Measurements from ENCODE around the gene TOLLIP.
"Not testable (repeated sequence)": the region's sequence is repeated elsewhere in the genome, so short reads cannot be mapped to it uniquely, and the experiment has no call there.

The TOLLIP gene

DNA sequence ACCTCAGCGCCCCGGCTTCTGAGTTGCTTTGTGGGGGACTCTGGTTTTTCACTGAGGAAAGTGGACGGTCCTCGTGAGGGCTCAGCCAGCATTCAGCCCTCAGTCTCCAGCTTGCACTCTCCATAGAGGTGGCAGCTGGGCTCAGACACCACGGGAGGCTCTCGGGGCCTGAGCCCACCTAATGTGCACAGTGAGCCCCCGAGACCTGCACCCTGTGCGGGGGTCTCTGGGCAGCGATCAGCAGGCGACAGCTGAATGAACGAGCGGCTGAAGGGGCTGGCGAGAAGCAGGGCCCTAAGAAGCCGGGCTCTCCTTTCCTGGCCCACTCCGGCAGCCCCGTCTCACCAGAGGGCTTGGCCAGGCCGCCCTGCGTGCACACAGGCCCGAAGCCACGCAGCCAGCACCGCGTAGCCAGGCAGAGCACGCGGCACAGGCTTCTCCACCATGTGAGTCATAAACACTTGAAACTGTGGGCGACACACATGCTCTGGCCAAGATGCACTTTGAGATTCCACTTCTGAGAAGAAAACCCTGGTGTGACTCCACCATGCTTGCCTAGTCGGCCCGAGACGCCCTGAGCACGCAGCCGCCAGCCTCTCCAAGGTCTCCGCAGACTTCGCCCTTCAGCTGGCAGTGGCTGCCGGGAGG lies 28.0 kb downstream of the TOLLIP start:
- DNase-seq (ENCODE audit: low read depth): no peak

DNA sequence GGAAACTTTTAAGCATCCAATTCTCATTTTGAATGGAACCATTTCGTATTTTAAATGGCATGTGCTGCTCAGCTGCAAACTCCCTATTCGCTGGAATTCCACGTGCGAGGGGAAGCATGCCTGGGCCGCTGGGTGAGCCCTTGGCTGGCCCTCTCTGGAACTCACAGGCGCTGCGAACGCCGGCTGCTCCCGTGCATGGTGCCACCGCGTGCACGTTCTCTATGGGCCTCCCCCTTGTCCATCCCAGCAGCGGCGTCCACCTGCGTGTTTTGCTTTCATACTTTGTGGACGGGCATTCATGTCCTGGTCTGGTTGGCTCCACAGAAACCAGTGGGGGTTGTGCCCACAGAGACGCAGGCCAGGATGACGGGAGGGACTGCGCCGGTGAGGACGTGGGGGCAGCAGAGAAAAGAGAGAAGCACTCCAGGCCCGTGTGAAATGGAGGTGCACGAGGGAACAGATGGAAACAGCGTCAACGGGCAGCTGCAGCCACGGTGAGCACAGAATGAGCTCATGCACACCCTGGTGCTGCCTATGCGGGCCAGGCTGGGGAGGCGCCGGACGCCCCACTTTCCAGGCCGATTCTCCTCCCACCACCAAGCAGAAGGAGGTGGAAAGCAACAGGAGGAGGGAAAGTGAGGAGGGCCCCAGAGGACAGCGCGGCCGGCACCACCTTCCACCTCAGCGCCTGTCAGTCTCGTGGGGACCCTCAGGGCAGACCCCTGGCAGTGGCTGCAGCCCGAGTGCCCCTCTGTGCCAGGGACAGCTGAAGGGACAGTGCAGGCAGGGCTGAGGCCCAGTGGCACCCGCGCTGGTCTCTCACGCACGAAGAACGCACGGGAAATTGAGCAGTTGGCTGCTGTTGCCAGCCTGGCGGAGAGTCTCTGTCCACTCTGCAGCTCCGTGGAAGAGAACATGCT lies 29.1 kb downstream of the TOLLIP start:
- no peak for DNase-seq (ENCODE audit: low read depth)

DNA sequence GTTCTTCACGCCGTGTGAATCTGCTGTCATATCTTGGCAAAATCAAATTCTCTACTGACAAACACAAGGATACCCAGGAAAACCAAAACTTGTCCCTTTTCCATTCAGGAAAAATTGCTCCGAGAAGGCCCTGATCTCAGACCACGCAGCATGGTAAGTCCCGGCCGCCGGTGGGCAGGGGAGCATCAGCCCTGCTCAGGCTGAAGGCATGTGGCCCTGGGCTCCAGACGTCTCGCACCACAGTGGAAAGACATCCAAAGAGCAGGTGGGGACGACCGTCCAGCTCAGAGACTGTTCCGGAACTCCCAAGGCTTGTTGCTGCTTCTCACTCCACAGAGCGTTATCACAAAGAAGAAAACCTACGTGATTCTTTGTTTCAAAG lies 29.8 kb downstream of the TOLLIP start:
- no peak for DNase-seq (ENCODE audit: low read depth)

DNA sequence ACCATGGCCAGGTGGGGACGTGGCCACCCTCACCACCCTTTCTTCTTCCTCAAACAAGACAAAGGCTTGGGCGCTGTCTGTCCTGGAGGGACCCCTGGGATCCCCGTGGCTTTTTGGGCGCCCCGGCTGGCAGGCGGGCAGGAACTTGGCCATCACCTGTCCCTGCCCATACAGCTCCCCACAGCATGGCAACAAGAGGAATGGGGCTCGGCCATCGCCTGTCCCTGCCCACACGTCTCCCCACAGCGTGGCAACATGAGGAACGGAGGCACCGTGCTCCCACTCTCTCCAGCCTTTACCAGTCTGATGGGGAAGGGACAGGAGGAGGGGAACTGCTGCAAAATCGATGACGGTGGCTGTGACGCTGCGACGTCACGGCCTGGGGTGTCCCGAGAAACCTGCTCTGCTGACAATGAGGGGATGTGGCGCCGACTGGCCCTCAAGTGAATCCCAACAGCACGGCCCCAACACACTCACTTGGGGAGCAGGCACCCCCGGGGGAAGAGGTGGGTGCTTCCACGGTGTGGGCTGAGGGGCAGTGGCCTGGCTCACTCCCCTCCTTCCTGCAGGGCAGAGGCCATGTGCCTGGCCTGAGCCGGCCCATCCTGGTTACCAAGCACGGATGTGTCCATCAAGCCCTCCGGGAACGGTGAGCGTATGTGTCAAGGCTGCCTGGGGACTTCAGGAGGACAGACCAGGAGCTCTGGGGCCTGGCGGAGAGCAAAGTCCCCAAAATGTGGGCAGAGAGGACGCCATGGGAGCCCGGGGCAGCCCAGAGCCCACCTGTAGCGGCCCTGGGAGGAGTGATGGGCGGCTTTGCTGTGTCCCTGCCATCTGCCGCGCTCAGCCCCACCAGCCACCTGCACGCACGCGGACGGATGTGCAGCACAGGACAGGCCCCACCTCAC lies 30.4 kb downstream of the TOLLIP start:
- DNase-seq (ENCODE audit: low read depth): no peak

DNA sequence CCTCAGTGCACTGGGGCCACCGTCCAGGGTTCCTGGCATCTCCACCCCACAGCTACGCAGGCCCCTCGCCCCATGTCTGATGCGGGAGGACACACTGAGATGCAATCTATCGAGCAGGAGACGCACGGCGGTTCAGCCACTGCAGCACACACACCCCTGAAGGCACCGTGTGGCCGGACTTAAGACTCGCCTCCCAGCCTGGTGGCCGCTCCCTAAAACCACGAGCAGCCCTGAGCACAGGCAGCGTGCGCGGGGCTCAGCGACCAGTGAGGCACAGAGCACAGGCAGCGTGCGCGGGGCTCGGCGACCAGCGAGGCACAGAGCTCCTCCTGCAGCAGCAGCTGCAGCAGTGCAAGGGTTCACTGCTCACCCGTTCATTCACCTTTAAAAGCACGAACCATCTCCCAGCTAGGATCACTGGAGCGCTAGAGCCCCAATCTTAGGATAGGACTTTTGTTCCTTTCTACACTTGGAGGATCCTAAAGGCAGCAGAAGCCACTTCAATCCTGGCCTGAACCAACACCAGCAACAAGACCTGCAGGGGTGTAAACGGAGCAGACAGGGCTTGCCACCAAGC lies 31.4 kb downstream of the TOLLIP start:
- no peak for DNase-seq (ENCODE audit: low read depth)

DNA sequence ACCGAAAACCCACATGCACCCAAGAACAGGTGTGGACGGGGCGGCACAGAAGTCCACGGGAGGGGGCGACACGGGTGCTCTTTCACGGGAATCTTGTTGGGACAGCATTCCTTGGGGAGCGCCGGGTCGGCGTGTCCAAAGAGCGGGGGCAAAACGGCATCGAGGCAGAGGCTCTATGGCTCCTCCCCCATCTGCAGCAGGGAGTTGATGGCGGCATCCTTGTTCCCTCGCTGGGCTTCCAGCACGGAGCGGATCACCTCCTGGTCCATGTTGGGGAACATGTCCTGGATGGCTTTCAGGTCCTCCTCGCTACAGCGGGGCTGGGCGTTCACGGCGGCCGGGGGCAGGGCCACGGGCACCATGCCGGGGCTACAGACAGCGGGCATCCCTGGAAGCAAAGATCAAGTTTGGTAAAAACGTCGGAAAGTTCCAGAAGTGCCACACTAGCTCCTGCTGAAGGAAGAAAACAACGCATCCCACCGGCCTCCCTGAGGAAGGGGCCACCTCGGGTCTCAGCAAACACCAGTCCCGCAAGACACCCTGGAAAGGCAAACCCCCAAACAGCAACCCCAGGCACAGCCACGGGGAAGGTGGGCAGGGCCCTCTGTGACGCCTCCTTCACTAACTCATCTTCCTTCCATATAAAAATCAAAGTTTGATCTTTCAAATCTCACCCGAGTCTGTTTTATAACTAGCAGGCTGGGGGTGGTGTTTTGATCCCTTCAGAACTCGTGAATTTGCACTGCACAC lies 32.4 kb downstream of the TOLLIP start:
- no peak for DNase-seq (ENCODE audit: low read depth)

DNA sequence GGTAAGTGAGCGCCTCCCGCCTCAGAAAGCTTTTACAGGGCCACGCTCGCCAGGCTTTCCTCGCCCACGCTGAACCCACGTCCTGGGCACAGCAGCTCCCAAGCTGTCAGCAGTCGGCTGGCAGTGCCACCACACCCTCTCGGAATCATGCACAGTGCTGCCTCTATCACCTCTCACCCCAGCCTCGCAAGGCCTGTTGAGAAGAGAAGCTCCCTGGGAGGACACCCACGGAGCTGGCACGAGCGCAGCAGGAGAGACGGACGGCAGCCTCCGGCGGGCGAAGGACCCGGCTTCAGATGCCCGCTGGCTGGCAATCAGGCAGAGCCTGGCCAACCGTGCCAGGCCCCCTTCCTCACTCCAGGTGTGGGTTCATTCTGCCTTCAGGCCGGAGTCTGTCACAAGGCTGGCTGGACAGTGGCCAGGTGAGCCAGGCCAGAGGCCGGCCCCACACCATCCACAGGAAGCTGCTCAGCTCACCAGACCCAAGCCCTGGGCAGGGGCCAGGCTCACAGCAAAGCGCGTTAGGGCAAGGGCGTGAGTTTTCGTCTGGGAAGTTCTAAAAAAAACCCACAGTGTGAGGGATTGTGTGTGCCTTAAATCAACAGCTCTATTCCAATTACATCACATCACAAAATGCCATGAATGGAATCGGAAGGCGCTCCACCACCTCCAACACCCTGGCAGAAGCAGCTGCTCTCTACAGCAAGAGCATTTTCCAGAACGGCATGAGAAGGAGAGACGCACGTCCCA lies 33.2 kb downstream of the TOLLIP start:
- DNase-seq (ENCODE audit: low read depth): no peak

DNA sequence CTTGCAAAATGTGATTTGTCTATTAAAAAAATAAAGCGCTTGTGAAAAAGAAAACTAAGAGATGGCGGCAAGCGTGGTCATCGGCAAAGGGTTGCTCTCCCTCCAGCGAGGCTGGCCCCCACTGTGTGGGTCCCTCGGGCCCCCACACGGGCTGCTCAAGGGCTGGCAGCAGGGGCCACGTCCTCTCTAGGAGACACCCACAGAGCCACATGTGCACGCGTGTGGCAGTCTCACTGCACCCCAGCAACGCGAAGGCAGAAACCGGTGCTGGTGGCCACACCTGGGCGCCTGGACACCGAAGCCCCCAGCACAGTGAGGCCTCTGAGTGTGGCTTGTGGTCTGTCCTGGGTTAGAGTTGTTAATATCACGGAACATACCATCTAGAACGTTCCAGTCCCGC lies 34.4 kb downstream of the TOLLIP start:
- DNase-seq (ENCODE audit: low read depth): no peak

DNA sequence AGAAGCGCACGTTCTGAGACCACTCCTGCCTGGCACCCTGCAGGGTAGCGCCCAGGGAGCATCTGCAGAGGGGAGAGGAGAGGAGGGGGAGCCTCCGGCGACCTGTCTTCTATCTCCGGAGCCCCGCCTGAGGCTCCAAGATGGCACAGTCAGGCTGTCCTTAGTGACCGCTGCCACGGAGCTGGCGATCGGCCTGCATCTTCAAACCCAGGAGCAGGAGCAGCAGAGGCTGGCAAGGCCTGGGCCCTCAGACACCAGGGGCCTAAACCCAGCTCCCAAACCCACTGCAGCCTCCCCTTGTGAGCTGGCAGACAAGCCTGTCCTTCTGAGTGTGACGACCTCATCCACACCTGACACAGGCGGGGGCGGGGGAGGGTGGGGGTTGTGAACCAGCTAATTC lies 34.9 kb downstream of the TOLLIP start:
- no peak for DNase-seq (ENCODE audit: low read depth)

DNA sequence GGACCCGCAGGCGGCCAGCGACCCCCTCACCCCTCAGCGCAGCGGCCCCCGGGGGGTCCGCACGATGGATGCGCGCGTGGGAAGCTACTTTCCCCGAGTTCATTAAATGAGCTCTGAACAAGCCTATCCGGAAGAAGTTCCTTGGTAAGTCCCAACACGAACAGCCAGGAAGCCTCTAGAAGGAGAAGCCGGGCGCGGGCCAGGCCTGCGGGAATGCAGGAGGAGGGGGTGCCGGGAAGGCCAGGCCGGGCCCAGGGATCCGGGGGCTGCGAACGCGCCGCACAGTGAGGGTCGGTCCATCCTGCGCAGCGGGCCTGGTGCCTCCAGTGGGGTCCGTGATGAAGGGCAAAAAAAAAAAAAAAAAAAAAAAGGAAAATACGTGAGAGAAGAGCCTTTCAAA lies 36.9 kb downstream of the TOLLIP start:
- no peak for DNase-seq (ENCODE audit: low read depth)

DNA sequence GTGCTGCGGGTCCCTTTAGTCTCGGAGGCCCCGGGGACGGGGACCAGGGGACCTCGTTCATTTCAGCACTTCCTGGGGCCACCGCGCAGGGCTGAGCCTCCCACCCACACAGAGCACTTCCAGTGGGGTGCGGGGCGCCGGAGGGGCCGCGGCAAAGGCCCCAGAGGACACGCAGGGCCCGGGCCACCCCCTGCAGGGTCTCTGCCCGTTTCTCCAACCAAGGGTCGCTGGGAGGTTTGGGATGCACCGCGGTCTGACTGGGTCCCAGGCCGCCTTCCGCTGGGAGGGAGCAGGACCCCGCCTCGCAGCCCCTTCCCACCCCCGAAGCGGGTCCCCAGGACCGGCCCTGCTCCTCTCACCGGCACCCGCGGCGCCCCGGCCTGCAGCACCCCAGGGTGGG lies 37.5 kb downstream of the TOLLIP start:
- no peak for DNase-seq (ENCODE audit: low read depth)

DNA sequence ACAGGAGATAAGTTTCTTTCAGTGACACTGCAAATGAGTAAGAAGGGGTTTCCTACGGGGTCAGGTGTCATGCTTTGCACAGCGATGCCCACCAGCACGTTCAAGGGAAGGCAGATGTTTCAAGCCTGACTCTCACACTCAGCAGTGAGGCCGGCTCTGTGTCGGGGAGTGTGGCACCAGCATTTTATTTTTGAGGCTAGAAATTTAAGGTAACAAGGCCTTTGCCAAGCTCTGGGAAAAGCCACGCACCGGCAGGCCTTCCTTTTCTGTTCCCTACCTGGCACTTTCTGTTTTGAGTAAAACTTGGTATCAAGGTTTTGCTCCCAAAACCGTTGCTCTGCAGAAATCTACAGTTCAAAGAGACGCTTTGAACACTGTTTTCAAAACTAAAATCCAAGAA lies 38.0 kb downstream of the TOLLIP start:
- DNase-seq (ENCODE audit: low read depth): no peak

DNA sequence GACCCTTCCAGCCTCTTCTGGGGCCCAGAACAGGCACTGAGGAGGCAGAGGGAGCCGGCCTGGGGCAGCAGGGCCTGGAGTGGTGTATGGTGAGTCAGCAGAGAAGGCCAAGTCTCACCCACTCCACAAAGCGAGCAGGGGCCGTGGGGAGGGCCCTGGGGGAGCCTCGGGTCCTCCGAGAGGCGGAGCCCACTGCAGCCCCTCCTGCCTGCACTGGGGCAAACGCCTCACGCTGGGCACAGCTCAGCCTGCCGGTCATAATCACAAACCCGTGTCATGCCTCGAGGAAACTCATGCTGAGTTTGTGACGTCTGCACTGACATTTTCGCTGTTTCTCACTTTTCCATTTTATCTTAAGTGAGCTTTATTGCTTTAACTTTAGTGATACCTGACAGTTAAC lies 38.4 kb downstream of the TOLLIP start:
- no peak for DNase-seq (ENCODE audit: low read depth)

DNA sequence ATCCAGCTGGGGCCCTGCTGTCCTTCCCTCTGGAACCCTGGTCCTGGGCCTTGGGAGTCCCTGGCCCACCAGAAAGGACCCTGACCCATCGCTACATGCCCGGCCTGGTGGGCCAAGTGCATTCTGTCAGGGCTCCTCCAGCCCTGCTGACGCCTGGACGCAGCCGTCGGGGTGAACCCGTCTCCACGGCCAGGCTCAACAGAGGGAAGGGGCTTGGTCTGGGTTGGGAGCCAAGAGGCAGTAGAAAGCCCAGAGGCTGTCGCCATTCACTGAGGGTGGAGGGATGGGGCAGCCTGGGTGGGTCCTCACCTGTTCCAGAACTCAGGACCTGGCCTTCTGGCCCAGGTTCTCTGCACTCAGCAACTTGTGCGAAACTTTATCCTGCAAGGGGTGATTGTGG lies 39.0 kb downstream of the TOLLIP start:
- no peak for DNase-seq (ENCODE audit: low read depth)

DNA sequence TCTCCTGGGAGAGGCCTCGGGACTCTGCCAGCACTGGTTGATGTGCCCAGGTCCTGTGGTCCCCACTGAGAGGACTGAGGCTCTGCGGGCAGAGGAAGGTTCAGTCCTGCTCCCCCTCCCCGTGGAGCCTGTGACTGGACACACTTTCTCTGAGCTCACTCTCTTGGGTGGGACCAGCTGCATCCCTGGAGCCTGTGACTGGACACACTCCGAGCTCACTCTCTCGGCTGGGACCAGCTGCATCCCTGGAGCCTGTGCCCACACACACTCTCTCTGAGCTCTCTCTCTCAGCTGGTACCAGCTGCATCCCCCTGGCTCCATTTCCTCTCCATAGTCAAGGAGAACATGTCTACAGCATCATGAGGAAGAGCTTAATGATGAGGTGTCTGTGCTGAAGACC lies 39.5 kb downstream of the TOLLIP start:
- DNase-seq (ENCODE audit: low read depth): no peak

DNA sequence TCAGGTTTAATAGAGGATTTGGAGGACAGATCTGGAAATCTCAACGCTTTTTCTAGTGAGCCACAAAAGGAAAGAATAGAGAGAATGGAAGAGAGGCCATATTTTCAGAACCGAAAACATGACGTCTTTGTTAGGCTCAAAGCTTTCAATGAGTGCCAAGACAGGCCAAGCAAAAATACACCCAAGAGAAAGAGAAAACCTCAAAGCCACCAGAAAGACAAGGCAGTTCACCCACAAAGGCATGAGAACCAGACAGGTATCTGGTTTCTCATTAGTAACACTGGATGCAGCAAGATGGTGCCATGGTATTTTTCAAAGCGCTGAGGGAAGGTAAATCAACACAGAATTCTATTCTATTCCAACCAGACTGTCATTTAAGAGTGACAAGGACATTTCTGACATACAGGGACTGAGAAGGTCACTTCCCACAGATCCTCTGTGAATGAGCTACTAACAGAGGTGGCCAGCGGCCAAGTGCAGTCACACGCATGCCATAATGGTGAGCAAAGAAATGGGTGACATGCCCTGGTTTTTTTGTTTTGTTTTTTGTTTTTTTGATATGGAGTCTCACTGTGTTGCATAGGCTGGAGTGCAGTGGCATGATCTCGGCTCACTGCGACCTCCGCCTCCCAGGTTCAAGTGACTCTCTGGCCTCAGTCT lies 41.9 kb downstream of the TOLLIP start:
- DNase-seq (ENCODE audit: low read depth): no peak

DNA sequence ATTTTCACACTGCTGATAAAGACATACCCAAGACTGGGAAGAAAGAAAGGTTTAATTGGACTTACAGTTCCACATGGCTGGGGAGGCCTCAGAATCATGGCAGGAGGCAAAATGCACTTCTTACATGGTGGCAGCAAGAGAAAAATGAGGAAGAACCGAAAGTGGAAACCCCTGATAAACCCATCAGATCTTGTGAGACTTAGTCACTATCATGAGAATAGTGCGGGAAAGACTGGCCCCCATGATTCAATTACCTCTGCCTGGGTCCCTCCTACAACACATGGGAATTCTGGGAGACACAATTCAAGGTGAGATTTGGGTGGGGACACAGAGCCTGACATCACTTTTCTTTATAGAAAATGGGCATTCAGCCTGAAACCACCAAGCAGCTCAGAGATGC lies 42.5 kb downstream of the TOLLIP start:
- not testable (repeated sequence) for DNase-seq (ENCODE audit: low read depth)

DNA sequence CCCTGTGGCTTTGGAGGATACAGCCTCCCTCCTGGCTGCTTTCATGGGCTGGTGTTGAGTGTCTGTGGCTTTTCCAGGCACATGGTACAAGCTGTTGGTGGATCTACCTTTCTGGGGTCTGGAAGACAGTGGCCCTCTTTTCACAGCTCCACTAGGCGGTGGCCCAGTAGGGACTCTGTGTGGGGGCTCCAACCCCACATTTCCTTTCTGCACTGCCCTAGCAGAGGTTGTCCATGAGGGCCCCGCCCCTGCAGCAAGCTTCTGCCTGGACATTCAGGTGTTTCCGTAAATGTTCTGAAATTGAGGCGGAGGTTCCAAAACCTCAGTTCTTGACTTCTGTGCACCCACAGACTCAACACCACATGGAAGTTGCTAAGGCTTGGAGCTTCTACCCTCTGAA lies 44.0 kb downstream of the TOLLIP start:
- DNase-seq (ENCODE audit: low read depth): not testable (repeated sequence)

DNA sequence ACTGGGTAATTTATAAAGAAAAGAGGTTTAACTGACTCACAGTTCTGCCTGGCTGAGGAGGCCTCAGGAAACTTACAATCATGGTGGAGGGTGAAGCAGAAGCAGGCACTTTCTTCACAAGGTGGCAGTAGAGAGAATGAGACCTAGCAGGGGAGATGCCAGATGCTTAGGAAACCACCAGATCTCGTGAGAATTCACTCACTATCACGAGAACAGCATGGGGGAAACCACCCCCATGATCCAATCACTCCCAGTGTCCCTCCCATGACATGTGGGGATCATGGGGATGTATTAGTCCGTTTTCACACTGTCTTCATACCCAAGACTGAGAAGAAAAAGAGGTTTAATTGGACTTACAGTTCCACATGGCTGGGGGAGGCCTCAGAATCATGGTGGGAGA lies 45.0 kb downstream of the TOLLIP start:
- DNase-seq (ENCODE audit: low read depth): not testable (repeated sequence)

DNA sequence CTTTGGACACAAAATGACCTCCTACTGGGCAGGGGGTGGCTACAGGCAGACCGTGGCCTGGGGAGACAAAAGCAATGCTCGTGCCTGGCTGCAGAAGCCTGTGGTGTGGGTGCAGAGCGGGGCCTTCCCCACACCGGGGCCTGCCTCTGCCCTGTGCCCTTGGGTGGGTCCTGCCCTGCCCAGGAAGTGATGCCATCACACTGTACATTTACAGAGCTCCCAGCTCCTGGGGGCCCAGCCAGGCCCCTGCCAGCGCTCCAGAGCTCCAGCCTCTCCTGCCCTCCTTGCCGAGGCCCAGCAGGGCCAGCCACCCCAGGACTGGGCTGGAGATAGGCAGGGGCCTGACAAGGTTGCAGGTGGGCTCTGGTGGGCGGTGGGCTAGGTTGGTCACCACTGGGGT lies 46.4 kb downstream of the TOLLIP start:
- DNase-seq (ENCODE audit: low read depth): no peak
